ENCODE results near the gene TMEM59L. TPM values are rescaled to one million over a fixed set of nuclear protein-coding genes. Genes with fewer than 3 reads are reported as not detected.

TMEM59L gene
- total and polyA plus RNA-seq, 4 donors = 0.08 to 0.15 (median 0.08) TPM; not detected in 1

DNA sequence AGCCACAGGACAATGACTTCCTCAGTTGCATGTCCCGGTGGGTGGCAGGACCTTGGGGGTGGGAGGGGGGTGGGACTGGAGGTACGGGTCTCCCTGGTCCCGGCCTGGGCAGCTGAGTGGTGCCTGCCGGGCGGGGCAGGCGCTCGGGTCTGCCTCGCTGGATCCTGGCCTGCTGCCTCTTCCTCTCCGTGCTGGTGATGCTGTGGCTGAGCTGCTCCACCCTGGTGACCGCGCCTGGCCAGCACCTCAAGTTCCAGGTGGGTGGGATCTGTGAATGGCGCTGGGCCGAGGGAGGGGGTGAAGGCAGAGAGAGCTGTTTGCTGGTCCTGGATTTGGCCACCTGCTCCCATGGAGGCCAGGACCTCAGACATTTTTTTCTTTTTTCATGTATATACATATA is 5.6 kb downstream of the TMEM59L start:
- no peaks in the 10 kb centered on the region for H3K9me3 ChIP-seq (ENCODE audit: control insufficient read depth in 4 of 4, low read length in 3 of 4)
- TF ChIP-seq ATF3 (IDR thresholded peaks at IDR 0.05) (no peak), JUND (IDR thresholded peaks at IDR 0.05) (no peak), HNF4A (conservative IDR thresholded peaks at IDR 0.05) (no peak)
- no peaks in the 10 kb centered on the region for H3K4me1 ChIP-seq (ENCODE audit: control insufficient read depth in 4 of 4, insufficient read depth in 4 of 4, low read length in 3 of 4)
- WGBS = 92% methylated on average over 13 of the region's 13 CpGs
- no peak overlapping the region for H3K27ac ChIP-seq (ENCODE audit: low read depth in 1 of 2, low read length in 2 of 2)
- no peak overlapping the region for H3K4me3 ChIP-seq (ENCODE audit: low read depth in 1 of 3, low read length in 3 of 3)
- peaks cover 0 to 13% (median 3%) of the 10 kb centered on the region in 4 donors for H3K27me3 ChIP-seq (ENCODE audit: control insufficient read depth in 4 of 4, insufficient read depth in 4 of 4, low read length in 3 of 4)
- DNase-seq (ENCODE audit: low spot score) = no peak
- H3K9ac ChIP-seq (ENCODE audit: low read depth in 1 of 2, low read length in 2 of 2) = no peak overlapping the region
- no peaks in the 10 kb centered on the region for H3K36me3 ChIP-seq (ENCODE audit: control insufficient read depth in 4 of 4, insufficient read depth in 3 of 4, low read depth in 1 of 4, low read length in 3 of 4)

GRCh38 chr19:18620311-18620710 is 7.6 kb downstream of the TMEM59L start:
- H3K4me1 ChIP-seq (ENCODE audit: control insufficient read depth in 4 of 4, insufficient read depth in 4 of 4, low read length in 3 of 4) = no peaks in the 10 kb centered on the region
- TF ChIP-seq RXRA (IDR thresholded peaks at IDR 0.05) = no peak
- no peak for TF ChIP-seq FOXA2 (IDR thresholded peaks at IDR 0.05)
- TF ChIP-seq, protein P1, sequence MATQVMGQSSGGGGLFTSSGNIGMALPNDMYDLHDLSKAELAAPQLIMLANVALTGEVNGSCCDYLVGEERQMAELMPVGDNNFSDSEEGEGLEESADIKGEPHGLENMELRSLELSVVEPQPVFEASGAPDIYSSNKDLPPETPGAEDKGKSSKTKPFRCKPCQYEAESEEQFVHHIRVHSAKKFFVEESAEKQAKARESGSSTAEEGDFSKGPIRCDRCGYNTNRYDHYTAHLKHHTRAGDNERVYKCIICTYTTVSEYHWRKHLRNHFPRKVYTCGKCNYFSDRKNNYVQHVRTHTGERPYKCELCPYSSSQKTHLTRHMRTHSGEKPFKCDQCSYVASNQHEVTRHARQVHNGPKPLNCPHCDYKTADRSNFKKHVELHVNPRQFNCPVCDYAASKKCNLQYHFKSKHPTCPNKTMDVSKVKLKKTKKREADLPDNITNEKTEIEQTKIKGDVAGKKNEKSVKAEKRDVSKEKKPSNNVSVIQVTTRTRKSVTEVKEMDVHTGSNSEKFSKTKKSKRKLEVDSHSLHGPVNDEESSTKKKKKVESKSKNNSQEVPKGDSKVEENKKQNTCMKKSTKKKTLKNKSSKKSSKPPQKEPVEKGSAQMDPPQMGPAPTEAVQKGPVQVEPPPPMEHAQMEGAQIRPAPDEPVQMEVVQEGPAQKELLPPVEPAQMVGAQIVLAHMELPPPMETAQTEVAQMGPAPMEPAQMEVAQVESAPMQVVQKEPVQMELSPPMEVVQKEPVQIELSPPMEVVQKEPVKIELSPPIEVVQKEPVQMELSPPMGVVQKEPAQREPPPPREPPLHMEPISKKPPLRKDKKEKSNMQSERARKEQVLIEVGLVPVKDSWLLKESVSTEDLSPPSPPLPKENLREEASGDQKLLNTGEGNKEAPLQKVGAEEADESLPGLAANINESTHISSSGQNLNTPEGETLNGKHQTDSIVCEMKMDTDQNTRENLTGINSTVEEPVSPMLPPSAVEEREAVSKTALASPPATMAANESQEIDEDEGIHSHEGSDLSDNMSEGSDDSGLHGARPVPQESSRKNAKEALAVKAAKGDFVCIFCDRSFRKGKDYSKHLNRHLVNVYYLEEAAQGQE (IDR thresholded peaks at IDR 0.05) = no peak
- no peak for TF ChIP-seq HNF4G (IDR thresholded peaks at IDR 0.05)
- no peak for TF ChIP-seq TAF1 (conservative IDR thresholded peaks at IDR 0.05)
- no peak for TF ChIP-seq EGR1 (IDR thresholded peaks at IDR 0.05; ENCODE audit: low read depth in 2 of 2)
- TF ChIP-seq ZBTB33 (IDR thresholded peaks at IDR 0.05) = no peak
- no peak for TF ChIP-seq GABPA (IDR thresholded peaks at IDR 0.05 in 1 of 2, conservative IDR thresholded peaks at IDR 0.05 in 1 of 2)
- no peak for TF ChIP-seq MAX (IDR thresholded peaks at IDR 0.05)
- no peak for TF ChIP-seq YY1 (IDR thresholded peaks at IDR 0.05)
- TF ChIP-seq HNF4A (conservative IDR thresholded peaks at IDR 0.05) = no peak
- TF ChIP-seq FOXA1 (IDR thresholded peaks at IDR 0.05) = no peak
- no peak for TF ChIP-seq SP1 (IDR thresholded peaks at IDR 0.05)
- TF ChIP-seq NR2F2 (IDR thresholded peaks at IDR 0.05) = no peak
- TF ChIP-seq, protein P2, sequence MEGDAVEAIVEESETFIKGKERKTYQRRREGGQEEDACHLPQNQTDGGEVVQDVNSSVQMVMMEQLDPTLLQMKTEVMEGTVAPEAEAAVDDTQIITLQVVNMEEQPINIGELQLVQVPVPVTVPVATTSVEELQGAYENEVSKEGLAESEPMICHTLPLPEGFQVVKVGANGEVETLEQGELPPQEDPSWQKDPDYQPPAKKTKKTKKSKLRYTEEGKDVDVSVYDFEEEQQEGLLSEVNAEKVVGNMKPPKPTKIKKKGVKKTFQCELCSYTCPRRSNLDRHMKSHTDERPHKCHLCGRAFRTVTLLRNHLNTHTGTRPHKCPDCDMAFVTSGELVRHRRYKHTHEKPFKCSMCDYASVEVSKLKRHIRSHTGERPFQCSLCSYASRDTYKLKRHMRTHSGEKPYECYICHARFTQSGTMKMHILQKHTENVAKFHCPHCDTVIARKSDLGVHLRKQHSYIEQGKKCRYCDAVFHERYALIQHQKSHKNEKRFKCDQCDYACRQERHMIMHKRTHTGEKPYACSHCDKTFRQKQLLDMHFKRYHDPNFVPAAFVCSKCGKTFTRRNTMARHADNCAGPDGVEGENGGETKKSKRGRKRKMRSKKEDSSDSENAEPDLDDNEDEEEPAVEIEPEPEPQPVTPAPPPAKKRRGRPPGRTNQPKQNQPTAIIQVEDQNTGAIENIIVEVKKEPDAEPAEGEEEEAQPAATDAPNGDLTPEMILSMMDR (IDR thresholded peaks at IDR 0.05; ENCODE audit: low read depth, low read length, missing input control) = no peak
- no peak overlapping the region for H3K4me3 ChIP-seq (ENCODE audit: low read depth in 1 of 3, low read length in 3 of 3)
- H3K27me3 ChIP-seq (ENCODE audit: control insufficient read depth in 4 of 4, insufficient read depth in 4 of 4, low read length in 3 of 4) = peaks cover 0 to 7% (median 0%) of the 10 kb centered on the region in 4 donors
- H3K36me3 ChIP-seq (ENCODE audit: control insufficient read depth in 4 of 4, insufficient read depth in 3 of 4, low read depth in 1 of 4, low read length in 3 of 4) = no peaks in the 10 kb centered on the region
- no peak for DNase-seq (ENCODE audit: low spot score)
- H3K9me3 ChIP-seq (ENCODE audit: control insufficient read depth in 4 of 4, low read length in 3 of 4) = no peaks in the 10 kb centered on the region
- no peak overlapping the region for H3K27ac ChIP-seq (ENCODE audit: low read depth in 1 of 2, low read length in 2 of 2)
- 87% methylated on average over 10 of the region's 10 CpGs for WGBS
- H3K9ac ChIP-seq (ENCODE audit: low read depth in 1 of 2, low read length in 2 of 2) = no peak overlapping the region
